Panc1 (cell line): Measurements from ENCODE around the gene EXOC3L1. TPM values are rescaled to one million over a fixed set of nuclear protein-coding genes. Genes with fewer than 3 reads are reported as not detected.

Source experiments
- ATAC-seq: fragments of 200-7000 bp; cut with Tn5 transposase; 2 replicates; pipeline ENCODE4 v1.9.1; 2020; ENCODE audit warnings: mild to moderate bottlenecking, moderate library complexity
- BruUV-seq: library from RNA; stranded (reverse); fragments of 400-500 nt; replicated peaks from 2 replicates; lab custom pipeline; 2021; lab: Mats Ljungman, UMichigan
- CTCF ChIA-PET: fragments of 300-600 bp; sonication (Branson Sonifier 250); formaldehyde crosslinking; loops from one replicate; lab custom pipeline; 2022; ENCODE audit warnings: antibody characterized with exemption; lab: Charles Lee
- POLR2A ChIA-PET: fragments of 300-600 bp; sonication (Branson Sonifier 250); formaldehyde crosslinking; loops from one replicate; lab custom pipeline; 2022; ENCODE audit warnings: antibody characterized with exemption; lab: Charles Lee
- DNase-seq: peaks from one replicate; pipeline ENCODE4 v3.0.0-alpha.2; 2010; ENCODE audit warnings: low read depth, low spot score
- H3K27ac ChIP-seq: 2 replicates; pipeline ENCODE4 v1.5.1; 2011; ENCODE audit warnings: mild to moderate bottlenecking, low read length, inconsistent platforms
- H3K27me3 ChIP-seq: fragments of 200-500 bp; sonication (Bioruptor generic); 2 replicates; pipeline ENCODE4 v1.6.0; 2014; ENCODE audit warnings: low read length, inconsistent platforms; ENCODE audit not compliant: control insufficient read depth, insufficient read depth
- H3K36me3 ChIP-seq: fragments of 200-500 bp; sonication (Bioruptor generic); 2 replicates; pipeline ENCODE4 v1.5.1; 2014; ENCODE audit warnings: inconsistent platforms, mild to moderate bottlenecking, low read length, moderate library complexity; ENCODE audit not compliant: control insufficient read depth, insufficient read depth
- H3K4me1 ChIP-seq: 2 replicates; pipeline ENCODE4 v1.5.1; 2011; ENCODE audit warnings: inconsistent platforms, mild to moderate bottlenecking, low read length, moderate library complexity; ENCODE audit not compliant: control insufficient read depth, insufficient read depth
- H3K4me3 ChIP-seq, 2 experiments: 2 replicates each; pipeline ENCODE4 v1.5.1; 2011 to 2012; ENCODE audit warnings: low read depth in 2 of 2, low read length in 2 of 2, mild to moderate bottlenecking in 2 of 2, inconsistent platforms in 1 of 2, moderate library complexity in 1 of 2
- H3K9me3 ChIP-seq: fragments of 200-500 bp; sonication (Bioruptor generic); 2 replicates; pipeline ENCODE4 v1.5.1; 2014; ENCODE audit warnings: low read depth, mild to moderate bottlenecking, inconsistent platforms, low read length, moderate library complexity; ENCODE audit not compliant: control insufficient read depth, insufficient read depth
- CTCF ChIP-seq: fragments of 450-650 bp; IDR thresholded peaks from 2 replicates; pipeline ENCODE4 v1.5.1; 2017; ENCODE audit warnings: mild to moderate bottlenecking
- POLR2AphosphoS5 ChIP-seq: IDR thresholded peaks from 2 replicates; pipeline ENCODE4 v1.6.1; 2012; ENCODE audit warnings: mild to moderate bottlenecking, low read depth, low read length, moderate library complexity
- REST ChIP-seq, 2 experiments: IDR thresholded peaks; 2 replicates each; pipeline ENCODE4 v1.6.1; 2011 to 2012; ENCODE audit warnings: low read depth in 2 of 2, control low read depth in 1 of 2, low read length in 1 of 2, mild to moderate bottlenecking in 1 of 2, moderate library complexity in 1 of 2; ENCODE audit not compliant: insufficient read depth in 1 of 2
- SIN3A ChIP-seq: IDR thresholded peaks from 2 replicates; pipeline ENCODE4 v1.6.1; 2012; ENCODE audit warnings: low read depth, mild to moderate bottlenecking, low read length, moderate library complexity, borderline replicate concordance; ENCODE audit not compliant: insufficient read depth
- TCF7L2 ChIP-seq: IDR thresholded peaks from 2 replicates; pipeline ENCODE4 v1.6.1; 2011; ENCODE audit warnings: mild to moderate bottlenecking, low read depth, low read length, inconsistent platforms
- in situ Hi-C: cut with HindIII; loops from 2 replicates; pipeline ENCODE4 v1.10.0; 2016; ENCODE audit warnings: low sequenced_read_pairs, low pct_unique_long_range_greater_than_20kb
- intact Hi-C: fragments of 100-400 bp; cut with micrococcal nuclease; formaldehyde crosslinking; loops from one replicate; pipeline ENCODE4 v1.10.0; 2022; ENCODE audit not compliant: unreplicated experiment
- total RNA-seq: library from RNA; stranded (reverse); gene quantifications from one replicate; pipeline ENCODE4 v1.2.1, GENCODE V29; 2021; ENCODE audit not compliant: unreplicated experiment

EXOC3L1 gene
- total RNA-seq, 1 experiment from 2014 or later, result 0.41 TPM

- TF ChIP-seq CTCF, result no peak
- TF ChIP-seq REST (IDR thresholded peaks at IDR 0.05; ENCODE audit: insufficient read depth in 1 of 2, low read depth in 2 of 2, low read length in 1 of 2), result no peak
- no peak for TF ChIP-seq POLR2AphosphoS5
- no peak for TF ChIP-seq TCF7L2
- TF ChIP-seq SIN3A, result no peak
- POLR2A ChIA-PET, result no interaction called here
- H3K36me3 ChIP-seq, result peaks cover 12% of the 10 kb centered on the region; the same call in 1 of the 2 replicates
- intact Hi-C loops, result loop anchor here (10.0 kb wide), 1 partner anchor 234 kb away; no protein-coding TSS in a partner anchor
- DNase-seq (no peak), ATAC-seq (no peak)
- no peaks in the 10 kb centered on the region for H3K9me3 ChIP-seq
- H3K27ac ChIP-seq, result no peak overlapping the region
- H3K4me1 ChIP-seq, result peaks cover 7% of the 10 kb centered on the region
- no peak overlapping the region for H3K4me3 ChIP-seq
- in situ Hi-C loops, result no loop called here
- CTCF ChIA-PET, result interaction anchor here (0.5 kb wide), 1 partner anchor 167 kb away, joined by 4 read pairs; no protein-coding TSS in a partner anchor
- BruUV-seq, result no TSS peak
- H3K27me3 ChIP-seq, result no peaks in the 10 kb centered on the region
Measured at GRCh38 chr16:67188323-67188722, 1.6 kb downstream of the EXOC3L1 start.

- peaks cover 6% of the 10 kb centered on the region; the same call in 1 of the 2 replicates for H3K36me3 ChIP-seq
- DNase-seq (no peak), ATAC-seq (no peak)
- no TSS peak for BruUV-seq
- no peaks in the 10 kb centered on the region for H3K9me3 ChIP-seq
- TF ChIP-seq POLR2AphosphoS5 (no peak), TCF7L2 (no peak), SIN3A (no peak), REST (IDR thresholded peaks at IDR 0.05; ENCODE audit: insufficient read depth in 1 of 2, low read depth in 2 of 2, low read length in 1 of 2) (no peak), CTCF (no peak)
- CTCF ChIA-PET, result no interaction called here
- no peaks in the 10 kb centered on the region for H3K27me3 ChIP-seq
- POLR2A ChIA-PET, result no interaction called here
- intact Hi-C loops, result loop anchor here (10.0 kb wide), 1 partner anchor 233 kb away; no protein-coding TSS in a partner anchor
- no peak overlapping the region for H3K27ac ChIP-seq
- H3K4me1 ChIP-seq, result peaks cover 11% of the 10 kb centered on the region
- in situ Hi-C loops, result no loop called here
- no peak overlapping the region for H3K4me3 ChIP-seq
Measured at GRCh38 chr16:67187175-67187890, 2.6 kb downstream of the EXOC3L1 start.
